NB4 (cell line): Measurements from ENCODE around the gene DNAJB12.
"Not testable (repeated sequence)": the region's sequence is repeated elsewhere in the genome, so short reads cannot be mapped to it uniquely, and the experiment has no call there.

Experiments
- DNase-seq: peaks from one replicate; pipeline ENCODE4 v3.0.0; 2010; ENCODE audit warnings: low read depth
- H3K4me3 ChIP-seq: one replicate; pipeline ENCODE4 v1.5.1; 2011; ENCODE audit warnings: mild to moderate bottlenecking, low read depth, low read length, moderate library complexity
- CTCF ChIP-seq: IDR thresholded peaks from one replicate; pipeline ENCODE4 v1.5.1; 2012; ENCODE audit warnings: low read depth, low read length
- MAX ChIP-seq: IDR thresholded peaks from 2 replicates; pipeline ENCODE4 v1.6.1; 2011; ENCODE audit warnings: low read depth, low read length
- MYC ChIP-seq: IDR thresholded peaks from 2 replicates; pipeline ENCODE4 v1.6.1; 2011; ENCODE audit warnings: low read depth, low read length
- POLR2A ChIP-seq: IDR thresholded peaks from 2 replicates; pipeline ENCODE4 v1.6.1; 2011; ENCODE audit warnings: mild to moderate bottlenecking; ENCODE audit not compliant: insufficient read length; ENCODE audit errors: extremely low read depth

Gene DNAJB12

GRCh38 chr10:72309290-72310240, 45.2 kb downstream of the DNAJB12 start:
- TF ChIP-seq MAX (peak; percentile 80), CTCF (no peak), MYC (peak; percentile 37; the same call in 1 of the 2 replicates), POLR2A (no peak)

GRCh38 chr10:72308320-72308987, 46.3 kb downstream of the DNAJB12 start:
- DNase-seq, result peak; percentile 93
- H3K4me3 ChIP-seq, result no peak overlapping the region
- TF ChIP-seq MAX (peak; percentile 48; the same call in 1 of the 2 replicates), MYC (peak; percentile 57), CTCF (no peak), POLR2A (no peak)

More at GRCh38 chr10:72309290-72310240, 45.2 kb downstream of the DNAJB12 start:
- H3K4me3 ChIP-seq, result no peak overlapping the region
- peak; percentile 48 for DNase-seq

- H3K4me3 ChIP-seq, DNase-seq: not testable (repeated sequence)
These were observed 47.0 kb downstream of the DNAJB12 start for GRCh38 chr10:72307711-72308110.

GRCh38 chr10:72306215-72306760, 48.4 kb downstream of the DNAJB12 start:
- TF ChIP-seq POLR2A, result no peak
- no peak for TF ChIP-seq MAX
- TF ChIP-seq CTCF, result no peak
- TF ChIP-seq MYC, result no peak
- H3K4me3 ChIP-seq, result no peak overlapping the region
- DNase-seq, result no peak

- TF ChIP-seq MAX (no peak), MYC (no peak), POLR2A (no peak), CTCF (no peak)
- no peak for DNase-seq
- H3K4me3 ChIP-seq, result no peak overlapping the region
These were observed 51.1 kb downstream of the DNAJB12 start for GRCh38 chr10:72303424-72304128.
